Measurements from ENCODE around the gene KL. TPM values are rescaled to one million over a fixed set of nuclear protein-coding genes. Genes with fewer than 3 reads are reported as not detected.

KL gene
- total RNA-seq, 1 experiment from 2014 or later, result not detected

DNA sequence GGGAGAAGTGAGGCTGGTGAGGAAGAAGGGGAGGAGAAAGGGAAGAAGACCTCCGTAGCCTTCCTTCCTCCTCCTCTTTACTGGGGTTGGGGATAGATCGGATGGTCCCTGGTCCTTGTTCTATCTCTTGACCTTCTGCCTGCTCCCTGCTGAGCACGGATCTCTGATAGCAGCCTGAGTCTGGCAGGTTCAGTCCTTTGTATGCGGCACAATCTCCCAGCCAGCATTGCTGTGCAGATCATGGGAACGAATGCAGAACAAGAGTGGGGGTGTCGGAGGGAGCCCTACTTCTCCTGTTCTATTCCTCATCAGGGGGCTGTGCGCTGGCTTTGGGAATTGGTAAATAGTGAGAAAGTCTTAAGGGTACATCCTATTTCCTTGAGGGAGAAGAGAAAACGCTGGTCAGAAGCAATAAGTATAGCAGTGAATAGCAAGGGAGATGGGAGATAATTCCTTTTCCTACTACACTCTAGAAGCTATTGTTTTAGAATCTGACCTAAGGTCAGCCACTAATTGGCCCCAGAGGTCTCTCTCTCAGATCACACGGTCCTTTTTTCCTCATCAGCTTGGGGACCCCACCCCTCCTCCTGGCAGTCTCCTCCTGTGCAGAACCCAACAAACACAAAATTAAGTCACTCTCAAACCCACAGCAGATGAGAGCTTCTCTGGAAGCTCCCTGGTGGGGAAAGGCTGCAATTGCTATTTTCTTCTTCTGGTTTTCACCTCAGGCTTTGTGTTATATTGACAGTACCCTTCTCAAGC, 41.0 kb downstream of the KL start:
- Histone ChIP-seq H3K27me3 (ENCODE audit: insufficient read depth, low read length) (no peaks in the 10 kb centered on the region), H3K36me3 (ENCODE audit: control insufficient read depth in 1 of 2, insufficient read depth in 2 of 2, low read length in 2 of 2) (no peaks in the 10 kb centered on the region), H3K4me2 (ENCODE audit: low read length) (no peak overlapping the region), H3K9ac (ENCODE audit: low read length) (no peak overlapping the region), H3K9me2 (ENCODE audit: insufficient read depth) (no peaks in the 10 kb centered on the region), H3K79me2 (ENCODE audit: insufficient read depth, low read length) (no peaks in the 10 kb centered on the region), H3K9me3 (ENCODE audit: control insufficient read depth in 1 of 2, insufficient read depth in 1 of 2, low read depth in 1 of 2, low read length in 2 of 2) (no peaks in the 10 kb centered on the region), H3K27ac (ENCODE audit: low read depth, low read length) (no peak overlapping the region), H3K4me3 (replicated peaks in 1 of 2; ENCODE audit: low read depth in 1 of 2, low read length in 2 of 2) (no peak overlapping the region), H4K20me1 (ENCODE audit: insufficient read depth) (no peaks in the 10 kb centered on the region), H2AFZ (ENCODE audit: low read depth, low read length, poor library complexity, severe bottlenecking) (peak overlapping the region; percentile 55), H3K4me1 (ENCODE audit: control insufficient read depth in 1 of 2, insufficient read depth in 2 of 2, low read length in 2 of 2) (no peaks in the 10 kb centered on the region; a peak in 1 of 4 replicates)
- no TSS peak for BruUV-seq (replicated peaks)
- RAD21 ChIA-PET (ENCODE audit: low non-redundant PET in 1 of 2, low total read pairs in 2 of 2, uncharacterized antibody in 2 of 2, unreplicated experiment in 2 of 2), result no interaction called here
- peak; percentile 88 for ATAC-seq
- intact Hi-C loops (cut with micrococcal nuclease), result no loop called here
- CTCF ChIA-PET, result interaction anchor here (0.6 to 1.0 kb wide), 4 partner anchors 8 to 476 kb away, joined by 3 read pairs; no protein-coding TSS in a partner anchor
- POLR2A ChIA-PET, result no interaction called here
- TF ChIP-seq POLR2A (IDR thresholded peaks at IDR 0.05; ENCODE audit: borderline replicate concordance, extremely low read depth, insufficient read depth, insufficient read length), result no peak
- TF ChIP-seq, protein P1, sequence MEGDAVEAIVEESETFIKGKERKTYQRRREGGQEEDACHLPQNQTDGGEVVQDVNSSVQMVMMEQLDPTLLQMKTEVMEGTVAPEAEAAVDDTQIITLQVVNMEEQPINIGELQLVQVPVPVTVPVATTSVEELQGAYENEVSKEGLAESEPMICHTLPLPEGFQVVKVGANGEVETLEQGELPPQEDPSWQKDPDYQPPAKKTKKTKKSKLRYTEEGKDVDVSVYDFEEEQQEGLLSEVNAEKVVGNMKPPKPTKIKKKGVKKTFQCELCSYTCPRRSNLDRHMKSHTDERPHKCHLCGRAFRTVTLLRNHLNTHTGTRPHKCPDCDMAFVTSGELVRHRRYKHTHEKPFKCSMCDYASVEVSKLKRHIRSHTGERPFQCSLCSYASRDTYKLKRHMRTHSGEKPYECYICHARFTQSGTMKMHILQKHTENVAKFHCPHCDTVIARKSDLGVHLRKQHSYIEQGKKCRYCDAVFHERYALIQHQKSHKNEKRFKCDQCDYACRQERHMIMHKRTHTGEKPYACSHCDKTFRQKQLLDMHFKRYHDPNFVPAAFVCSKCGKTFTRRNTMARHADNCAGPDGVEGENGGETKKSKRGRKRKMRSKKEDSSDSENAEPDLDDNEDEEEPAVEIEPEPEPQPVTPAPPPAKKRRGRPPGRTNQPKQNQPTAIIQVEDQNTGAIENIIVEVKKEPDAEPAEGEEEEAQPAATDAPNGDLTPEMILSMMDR (IDR thresholded peaks at IDR 0.05 in 2 of 3, conservative IDR thresholded peaks at IDR 0.05 in 1 of 3; ENCODE audit: borderline replicate concordance in 1 of 3, insufficient read depth in 1 of 3, low read depth in 2 of 3, low read length in 2 of 3), result peak in 2 of 3 experiments; percentile 49 to 50; a peak in 4 of 6 replicates
- no peak for TF ChIP-seq SP1 (IDR thresholded peaks at IDR 0.05; ENCODE audit: low read depth)
- TF ChIP-seq, protein P2, sequence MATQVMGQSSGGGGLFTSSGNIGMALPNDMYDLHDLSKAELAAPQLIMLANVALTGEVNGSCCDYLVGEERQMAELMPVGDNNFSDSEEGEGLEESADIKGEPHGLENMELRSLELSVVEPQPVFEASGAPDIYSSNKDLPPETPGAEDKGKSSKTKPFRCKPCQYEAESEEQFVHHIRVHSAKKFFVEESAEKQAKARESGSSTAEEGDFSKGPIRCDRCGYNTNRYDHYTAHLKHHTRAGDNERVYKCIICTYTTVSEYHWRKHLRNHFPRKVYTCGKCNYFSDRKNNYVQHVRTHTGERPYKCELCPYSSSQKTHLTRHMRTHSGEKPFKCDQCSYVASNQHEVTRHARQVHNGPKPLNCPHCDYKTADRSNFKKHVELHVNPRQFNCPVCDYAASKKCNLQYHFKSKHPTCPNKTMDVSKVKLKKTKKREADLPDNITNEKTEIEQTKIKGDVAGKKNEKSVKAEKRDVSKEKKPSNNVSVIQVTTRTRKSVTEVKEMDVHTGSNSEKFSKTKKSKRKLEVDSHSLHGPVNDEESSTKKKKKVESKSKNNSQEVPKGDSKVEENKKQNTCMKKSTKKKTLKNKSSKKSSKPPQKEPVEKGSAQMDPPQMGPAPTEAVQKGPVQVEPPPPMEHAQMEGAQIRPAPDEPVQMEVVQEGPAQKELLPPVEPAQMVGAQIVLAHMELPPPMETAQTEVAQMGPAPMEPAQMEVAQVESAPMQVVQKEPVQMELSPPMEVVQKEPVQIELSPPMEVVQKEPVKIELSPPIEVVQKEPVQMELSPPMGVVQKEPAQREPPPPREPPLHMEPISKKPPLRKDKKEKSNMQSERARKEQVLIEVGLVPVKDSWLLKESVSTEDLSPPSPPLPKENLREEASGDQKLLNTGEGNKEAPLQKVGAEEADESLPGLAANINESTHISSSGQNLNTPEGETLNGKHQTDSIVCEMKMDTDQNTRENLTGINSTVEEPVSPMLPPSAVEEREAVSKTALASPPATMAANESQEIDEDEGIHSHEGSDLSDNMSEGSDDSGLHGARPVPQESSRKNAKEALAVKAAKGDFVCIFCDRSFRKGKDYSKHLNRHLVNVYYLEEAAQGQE (IDR thresholded peaks at IDR 0.05; ENCODE audit: low read depth), result no peak
- TF ChIP-seq SRF (IDR thresholded peaks at IDR 0.05; ENCODE audit: low read depth), result no peak
- TF ChIP-seq RAD21 (IDR thresholded peaks at IDR 0.05; ENCODE audit: low read depth), result peak; percentile 28; the same call in 1 of the 2 replicates
- no peak for DNase-seq (ENCODE audit: low read depth, low spot score)

Measured in HCT116 (cell line).